ENCODE data around the gene USP46.

USP46 gene

GRCh38 chr4:52617336-52618020 lies 41.6 kb downstream of the USP46 start:
- DNase-seq: no peak

- DNase-seq: no peak
Observed at GRCh38 chr4:52614241-52614640, 44.9 kb downstream of the USP46 start.

GRCh38 chr4:52612341-52612740 lies 46.8 kb downstream of the USP46 start:
- DNase-seq: no peak

DNA sequence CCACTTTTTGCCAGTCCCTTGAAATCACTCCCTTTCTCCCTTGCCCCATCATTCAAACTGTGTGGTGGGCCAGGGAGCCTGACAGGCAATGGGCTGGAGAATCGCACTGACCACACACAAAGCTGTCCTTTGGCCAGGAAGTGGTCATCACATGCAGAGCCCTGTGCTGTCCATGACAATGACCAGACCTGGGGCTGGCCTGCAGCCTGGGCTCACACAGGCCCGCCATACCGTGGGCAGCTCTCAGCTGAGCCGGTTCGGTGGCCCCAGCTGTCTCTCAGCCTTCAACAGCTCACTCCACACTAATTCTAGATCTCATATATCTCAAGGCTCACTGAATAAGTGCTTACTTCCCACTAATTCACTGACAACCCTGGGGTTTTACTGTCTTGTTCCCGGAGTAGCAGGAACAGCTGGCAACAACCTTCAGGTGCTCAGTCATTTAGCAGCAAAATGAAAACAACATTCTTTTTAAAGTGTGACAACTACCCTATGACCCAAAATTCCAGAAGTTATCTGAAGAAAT lies 48.0 kb downstream of the USP46 start:
- DNase-seq: no peak

GRCh38 chr4:52606726-52607125 lies 52.4 kb downstream of the USP46 start:
- DNase-seq: no peak

DNA sequence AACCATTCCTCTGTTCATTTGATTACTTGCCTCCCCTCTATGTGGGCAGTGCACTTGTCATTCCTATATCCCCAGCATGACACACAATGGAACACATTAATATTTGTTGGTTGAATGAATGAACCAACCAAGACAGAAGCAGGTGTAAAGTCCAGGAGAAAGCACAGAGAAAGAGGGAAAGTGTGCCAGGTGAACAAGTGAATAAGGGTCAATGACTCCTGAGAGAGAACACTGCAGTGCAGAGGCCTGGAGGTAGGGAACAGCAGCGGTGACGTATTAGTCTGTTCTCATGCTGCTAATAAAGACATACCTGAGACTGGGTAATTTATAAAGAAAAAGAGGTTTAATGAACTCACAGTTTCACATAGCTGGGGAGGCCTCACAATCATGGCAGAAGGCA lies 53.1 kb downstream of the USP46 start:
- no peak for DNase-seq

GRCh38 chr4:52604215-52604614 lies 54.9 kb downstream of the USP46 start:
- no peak for DNase-seq

DNA sequence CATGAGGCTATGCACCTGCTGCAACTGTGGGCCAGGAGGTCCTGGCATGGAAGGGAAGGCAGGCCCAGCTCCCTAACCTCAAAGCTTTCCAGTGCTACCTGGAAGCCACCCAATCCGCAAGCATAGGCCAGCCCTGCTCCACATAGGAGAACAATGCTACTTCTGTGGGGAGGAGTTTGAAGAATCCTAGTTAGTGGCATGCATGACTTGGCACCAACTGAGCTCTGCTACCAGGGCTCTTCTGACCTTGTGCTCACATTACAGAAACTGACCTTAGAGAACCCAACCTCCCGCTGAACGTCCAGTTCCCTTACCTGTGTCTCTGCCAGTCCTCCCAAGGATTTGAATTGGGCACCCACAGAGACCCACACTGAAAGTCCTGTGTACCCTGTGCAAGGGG lies 58.8 kb downstream of the USP46 start:
- no peak for DNase-seq

- DNase-seq: no peak
Observed at GRCh38 chr4:52595001-52595400, 64.1 kb downstream of the USP46 start.

GRCh38 chr4:52592287-52592686 lies 66.8 kb downstream of the USP46 start:
- no peak for DNase-seq

- no peak for DNase-seq
Observed at GRCh38 chr4:52588771-52589591, 70.1 kb downstream of the USP46 start.

GRCh38 chr4:52588097-52588496 lies 71.0 kb downstream of the USP46 start:
- DNase-seq: no peak

- no peak for DNase-seq
Observed at GRCh38 chr4:52586069-52586468, 73.0 kb downstream of the USP46 start.

DNA sequence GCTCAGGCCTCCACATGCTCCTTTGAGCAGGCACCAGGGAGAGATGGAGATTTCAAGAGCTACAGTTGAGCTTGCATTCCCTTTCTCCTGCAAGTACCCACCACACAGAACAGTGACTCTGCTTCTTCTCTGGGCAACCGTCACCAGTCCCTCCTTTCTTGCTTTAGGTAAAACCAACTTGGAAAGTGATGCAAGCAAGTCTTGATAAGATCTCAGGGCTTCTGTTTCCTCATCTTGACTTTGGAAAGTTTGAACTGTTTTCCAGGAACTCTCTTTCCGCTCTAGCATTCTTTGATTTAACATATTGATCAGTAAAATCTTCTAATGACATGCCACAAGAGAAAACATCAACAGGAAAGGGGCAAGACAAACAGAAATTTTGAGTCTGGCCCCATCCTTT lies 73.7 kb downstream of the USP46 start:
- no peak for DNase-seq

- DNase-seq: no peak
Observed at GRCh38 chr4:52579602-52580272, 79.4 kb downstream of the USP46 start.

GRCh38 chr4:52578951-52579350 lies 80.2 kb downstream of the USP46 start:
- DNase-seq: no peak

GRCh38 chr4:52577624-52577962 lies 81.5 kb downstream of the USP46 start:
- no peak for DNase-seq

GRCh38 chr4:52576961-52577623 lies 82.0 kb downstream of the USP46 start:
- DNase-seq: no peak

GRCh38 chr4:52576326-52576725 lies 82.8 kb downstream of the USP46 start:
- no peak for DNase-seq

DNA sequence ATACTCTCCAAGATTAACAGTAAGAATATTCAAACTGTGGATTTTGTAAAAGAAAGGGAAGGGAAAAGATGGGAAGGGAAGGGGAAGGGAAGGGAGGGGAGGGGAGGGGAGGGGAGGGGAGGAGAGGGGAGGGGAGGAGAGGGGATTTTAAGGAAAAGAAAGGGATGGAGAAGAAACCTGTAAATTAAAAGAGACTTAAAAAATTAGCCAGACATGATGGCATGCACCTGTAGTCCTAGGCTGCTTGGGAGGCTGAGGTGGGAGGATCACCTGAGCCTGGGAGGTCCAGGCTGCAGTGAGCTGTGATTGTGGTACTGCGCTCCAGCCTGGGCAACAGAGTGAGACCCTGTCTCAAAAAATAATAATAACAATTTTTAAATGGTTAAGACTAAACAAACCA lies 83.7 kb downstream of the USP46 start:
- no peak for DNase-seq

GRCh38 chr4:52574036-52574435 lies 85.1 kb downstream of the USP46 start:
- DNase-seq: no peak

DNA sequence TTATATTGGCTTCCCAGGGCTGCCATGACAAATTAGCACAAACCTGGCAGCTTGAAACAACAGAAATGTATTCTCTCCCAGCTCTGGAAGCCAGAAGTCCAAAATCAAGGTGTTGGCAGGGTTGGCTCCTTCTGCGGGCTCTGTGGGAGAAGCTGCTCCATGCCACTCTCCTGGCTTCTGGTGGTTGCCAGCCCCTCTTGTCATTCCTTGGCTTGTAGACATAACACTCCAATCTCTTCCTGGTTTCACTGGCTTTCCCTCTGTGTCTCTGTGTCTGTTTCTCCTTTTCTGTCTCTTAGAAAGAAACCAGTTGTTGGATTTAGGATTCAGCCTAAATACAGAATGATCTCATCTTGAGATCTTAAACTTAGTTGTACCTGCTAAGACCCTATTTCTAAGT lies 85.5 kb downstream of the USP46 start:
- no peak for DNase-seq

GRCh38 chr4:52572936-52573485 lies 86.1 kb downstream of the USP46 start:
- no peak for DNase-seq
